Endothelial cell of umbilical vein (primary cell): ENCODE results near the gene CDH1. TPM values are rescaled to one million over a fixed set of nuclear protein-coding genes. Genes with fewer than 3 reads are reported as not detected.

ENCODE experiments used
- BruUV-seq: library from RNA; stranded (reverse); fragments of 400-500 nt; replicated peaks from 2 replicates; lab custom pipeline; 2021; lab: Mats Ljungman, UMichigan
- CTCF ChIA-PET: fragments of 300-600, 350-600 bp; sonication (Branson Sonifier 250); formaldehyde crosslinking; loops from one replicate; lab custom pipeline; 2021; ENCODE audit warnings: antibody characterized with exemption, inconsistent platforms; lab: Charles Lee
- POLR2A ChIA-PET: fragments of 300-600, 350-600 bp; sonication (Branson Sonifier 250); formaldehyde crosslinking; loops from one replicate; lab custom pipeline; 2021; ENCODE audit warnings: antibody characterized with exemption, inconsistent platforms; lab: Charles Lee
- DNase-seq: peaks from one replicate; pipeline ENCODE4 v3.0.0-alpha.2; 2011; ENCODE audit warnings: low read depth, low spot score
- FAIRE-seq: peaks from 2 replicates; lab custom pipeline; 2011; peaks lifted over from hg19 to GRCh38; lab: Jason Lieb, UNC
- H2AFZ ChIP-seq: 2 replicates; pipeline ENCODE4 v1.6.0; 2012; ENCODE audit warnings: low read depth, low read length, control low read depth, inconsistent platforms
- H3K27ac ChIP-seq: 2 replicates; pipeline ENCODE4 v1.5.1; 2011; ENCODE audit warnings: low read depth, mild to moderate bottlenecking, control low read depth, low read length, moderate library complexity; ENCODE audit not compliant: insufficient read depth
- H3K27me3 ChIP-seq, 2 experiments: 2 replicates each; pipeline versions ENCODE4 v1.6.0 to v1.6.1; 2011; ENCODE audit warnings: low read length in 2 of 2, mixed read lengths in 1 of 2; ENCODE audit not compliant: control insufficient read depth in 2 of 2, insufficient read depth in 2 of 2
- H3K36me3 ChIP-seq, 2 experiments: 2 replicates in 1 of 2; 3 replicates in 1 of 2; pipeline ENCODE4 v1.5.1; 2011; ENCODE audit warnings: low read length in 2 of 2, mild to moderate bottlenecking in 1 of 2, moderate library complexity in 1 of 2; ENCODE audit not compliant: control insufficient read depth in 2 of 2, insufficient read depth in 2 of 2; ENCODE audit errors: extremely low read depth in 1 of 2
- H3K4me1 ChIP-seq: 3 replicates; pipeline ENCODE4 v1.5.1; 2011; ENCODE audit warnings: mild to moderate bottlenecking, low read length; ENCODE audit not compliant: control insufficient read depth, insufficient read depth; ENCODE audit errors: extremely low read depth
- H3K4me2 ChIP-seq: 2 replicates; pipeline ENCODE4 v1.6.1; 2011; ENCODE audit warnings: low read length, control low read depth, mixed read lengths; ENCODE audit not compliant: insufficient read depth
- H3K4me3 ChIP-seq, 3 experiments: fragments of 200-600 bp in 1 of 3; sonication (generic), shearing (Covaris generic) in 1 of 3; replicated peaks in 1 of 3; 2 replicates each; pipeline ENCODE4 v1.5.1; 2011 to 2016; ENCODE audit warnings: control low read depth in 3 of 3, low read length in 3 of 3, mild to moderate bottlenecking in 2 of 3, inconsistent platforms in 1 of 3, low read depth in 1 of 3, moderate library complexity in 1 of 3; ENCODE audit not compliant: insufficient read depth in 1 of 3
- H3K79me2 ChIP-seq: 2 replicates; pipeline ENCODE4 v1.6.0; 2012; ENCODE audit warnings: low read length, inconsistent platforms; ENCODE audit not compliant: control insufficient read depth, insufficient read depth
- H3K9ac ChIP-seq: replicated peaks from 2 replicates; pipeline ENCODE3; 2011; ENCODE audit warnings: low read length, control low read depth; ENCODE audit not compliant: insufficient read depth; ENCODE audit errors: extremely low read depth
- H3K9me1 ChIP-seq: replicated peaks from 3 replicates; pipeline ENCODE4 v1.6.0; 2011; ENCODE audit warnings: mild to moderate bottlenecking, low read length; ENCODE audit not compliant: control insufficient read depth, insufficient read depth; ENCODE audit errors: extremely low read depth
- H3K9me3 ChIP-seq: replicated peaks from 2 replicates; pipeline ENCODE4 v1.5.1; 2012; ENCODE audit warnings: low read length, inconsistent platforms; ENCODE audit not compliant: control insufficient read depth, insufficient read depth
- H4K20me1 ChIP-seq: replicated peaks from 2 replicates; pipeline ENCODE3; 2011; ENCODE audit warnings: mild to moderate bottlenecking, low read length; ENCODE audit not compliant: control insufficient read depth, insufficient read depth; ENCODE audit errors: extremely low read depth
- EZH2 ChIP-seq: IDR thresholded peaks from 2 replicates; pipeline ENCODE4 v1.6.1; 2012; ENCODE audit warnings: borderline replicate concordance, low read depth, mild to moderate bottlenecking, moderate library complexity, low read length, inconsistent platforms; ENCODE audit not compliant: severe bottlenecking
- GATA2 ChIP-seq: IDR thresholded peaks from 2 replicates; pipeline ENCODE4 v1.7.0; 2011; ENCODE audit warnings: low read depth, mild to moderate bottlenecking, moderate library complexity, mixed read lengths, low read length; ENCODE audit not compliant: insufficient read length, insufficient read depth
- POLR2A ChIP-seq: IDR thresholded peaks from 2 replicates; pipeline ENCODE4 v1.6.1; 2012; ENCODE audit warnings: low read depth, mild to moderate bottlenecking, control low read depth, low read length
- dilution Hi-C: fragments of 300-500 bp; cut with MboI; formaldehyde crosslinking; loops from one replicate; pipeline ENCODE4 v1.15.0; 2019; ENCODE audit warnings: low sequenced_read_pairs; ENCODE audit not compliant: extremely low pct_ligation_motif_present
- intact Hi-C: fragments of 100-400 bp; cut with micrococcal nuclease; formaldehyde crosslinking; loops from one replicate; pipeline ENCODE4 v1.10.0; 2022
- polyA plus RNA-seq, 4 experiments: library from polyadenylated mRNA; depleted of rRNA in 3 of 4; stranded (reverse) in 3 of 4; unstranded in 1 of 4; fragments of >200 nt; gene quantifications; 2 replicates each; pipeline versions ENCODE4 v1.2.1 to v1.2.3, GENCODE V29; 2011 to 2012; ENCODE audit warnings: missing spikeins in 1 of 4
- total RNA-seq: library from RNA; stranded (reverse); gene quantifications from 2 replicates; pipeline ENCODE4 v1.2.3, GENCODE V29; 2021
- TF ChIP-seq, protein P1 (sequence below): IDR thresholded peaks from 2 replicates; pipeline ENCODE4 v1.6.1; 2011; ENCODE audit not compliant: insufficient read depth, insufficient read length
- TF ChIP-seq, protein P2 (sequence below), 2 donors: IDR thresholded peaks; 1 replicate in 1 of 2; 2 replicates in 1 of 2; pipeline ENCODE4 v1.5.1; 2011; ENCODE audit warnings: low read length in 2 of 2, mild to moderate bottlenecking in 2 of 2, moderate library complexity in 2 of 2, control low read depth in 1 of 2, inconsistent platforms in 1 of 2, low read depth in 1 of 2; ENCODE audit not compliant: insufficient read depth in 1 of 2; ENCODE audit errors: extremely low read depth in 1 of 2

Gene CDH1
- total and polyA plus RNA-seq, 2 donors (not counting 3 experiments of a cell fraction or from before 2014, with no cell fraction given) = 0.28 to 0.69 TPM

DNA sequence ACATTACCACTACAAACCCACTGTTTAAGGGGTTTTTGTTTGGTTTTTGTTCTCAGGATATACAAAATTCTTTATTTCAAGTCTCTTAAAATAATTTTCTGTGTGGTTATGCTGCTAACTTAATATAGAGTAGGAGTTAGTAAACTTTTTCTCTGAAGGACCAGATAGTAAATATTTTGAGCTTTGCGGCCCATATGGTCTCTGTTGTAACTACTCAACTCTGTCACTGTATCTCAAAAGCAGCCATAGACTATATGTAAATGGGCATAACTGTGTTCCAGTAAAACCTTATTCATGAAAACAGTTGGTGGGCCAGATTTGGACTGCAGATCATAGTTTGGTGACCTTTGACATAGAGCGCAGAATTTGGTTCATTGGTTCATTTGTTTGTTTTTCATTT lies 113.4 kb downstream of the CDH1 start:
- ChIA-PET POLR2A (interaction anchor here (0.6 kb wide), 1 partner anchor 15 kb away, joined by 4 read pairs; no protein-coding TSS in a partner anchor), CTCF (interaction anchor here (0.9 to 2.4 kb wide), 3 partner anchors 17 to 273 kb away, joined by 3 to 7 read pairs (median 3); partner anchors contain the start of gene HAS3)
- Histone ChIP-seq H3K4me2 (no peak overlapping the region), H3K27ac (no peak overlapping the region), H3K9ac (no peak overlapping the region), H3K4me1 (no peaks in the 10 kb centered on the region), H3K27me3 (no peaks in the 10 kb centered on the region), H3K4me3 (no peak overlapping the region), H3K79me2 (no peaks in the 10 kb centered on the region), H4K20me1 (no peaks in the 10 kb centered on the region), H3K36me3 (no peaks in the 10 kb centered on the region), H3K9me1 (no peaks in the 10 kb centered on the region), H3K9me3 (no peaks in the 10 kb centered on the region), H2AFZ (no peak overlapping the region)
- intact Hi-C loops = loop anchor here (10.0 kb wide), 1 partner anchor 1956 kb away; no protein-coding TSS in a partner anchor
- dilution Hi-C loops = no loop called here
- TF ChIP-seq POLR2A (no peak), GATA2 (no peak), EZH2 (no peak)
- TF ChIP-seq, protein P1, sequence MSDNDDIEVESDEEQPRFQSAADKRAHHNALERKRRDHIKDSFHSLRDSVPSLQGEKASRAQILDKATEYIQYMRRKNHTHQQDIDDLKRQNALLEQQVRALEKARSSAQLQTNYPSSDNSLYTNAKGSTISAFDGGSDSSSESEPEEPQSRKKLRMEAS = no peak
- TF ChIP-seq, protein P2, sequence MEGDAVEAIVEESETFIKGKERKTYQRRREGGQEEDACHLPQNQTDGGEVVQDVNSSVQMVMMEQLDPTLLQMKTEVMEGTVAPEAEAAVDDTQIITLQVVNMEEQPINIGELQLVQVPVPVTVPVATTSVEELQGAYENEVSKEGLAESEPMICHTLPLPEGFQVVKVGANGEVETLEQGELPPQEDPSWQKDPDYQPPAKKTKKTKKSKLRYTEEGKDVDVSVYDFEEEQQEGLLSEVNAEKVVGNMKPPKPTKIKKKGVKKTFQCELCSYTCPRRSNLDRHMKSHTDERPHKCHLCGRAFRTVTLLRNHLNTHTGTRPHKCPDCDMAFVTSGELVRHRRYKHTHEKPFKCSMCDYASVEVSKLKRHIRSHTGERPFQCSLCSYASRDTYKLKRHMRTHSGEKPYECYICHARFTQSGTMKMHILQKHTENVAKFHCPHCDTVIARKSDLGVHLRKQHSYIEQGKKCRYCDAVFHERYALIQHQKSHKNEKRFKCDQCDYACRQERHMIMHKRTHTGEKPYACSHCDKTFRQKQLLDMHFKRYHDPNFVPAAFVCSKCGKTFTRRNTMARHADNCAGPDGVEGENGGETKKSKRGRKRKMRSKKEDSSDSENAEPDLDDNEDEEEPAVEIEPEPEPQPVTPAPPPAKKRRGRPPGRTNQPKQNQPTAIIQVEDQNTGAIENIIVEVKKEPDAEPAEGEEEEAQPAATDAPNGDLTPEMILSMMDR (IDR thresholded peaks at IDR 0.05; ENCODE audit: extremely low read depth in 1 of 2, insufficient read depth in 1 of 2, low read depth in 1 of 2, low read length in 2 of 2) = no peak
- DNase-seq (no peak), FAIRE-seq (no peak)
- BruUV-seq = no TSS peak
